Skin of body (tissue), 2 donors: ENCODE measurements around the gene CAMK2A. TPM values are rescaled to one million over a fixed set of nuclear protein-coding genes. Genes with fewer than 3 reads are reported as not detected.

Source experiments
- DNase-seq: peaks from one replicate; lab custom pipeline; 2025; lab: John Stamatoyannopoulos, UW
- total RNA-seq: library from RNA; depleted of rRNA; stranded (reverse); fragments of >200 nt; gene quantifications from one replicate; pipeline ENCODE4 v1.2.3, GENCODE V29; 2014

Gene CAMK2A
- total RNA-seq, 1 donor from 2014 or later, result 4.0 TPM

DNA sequence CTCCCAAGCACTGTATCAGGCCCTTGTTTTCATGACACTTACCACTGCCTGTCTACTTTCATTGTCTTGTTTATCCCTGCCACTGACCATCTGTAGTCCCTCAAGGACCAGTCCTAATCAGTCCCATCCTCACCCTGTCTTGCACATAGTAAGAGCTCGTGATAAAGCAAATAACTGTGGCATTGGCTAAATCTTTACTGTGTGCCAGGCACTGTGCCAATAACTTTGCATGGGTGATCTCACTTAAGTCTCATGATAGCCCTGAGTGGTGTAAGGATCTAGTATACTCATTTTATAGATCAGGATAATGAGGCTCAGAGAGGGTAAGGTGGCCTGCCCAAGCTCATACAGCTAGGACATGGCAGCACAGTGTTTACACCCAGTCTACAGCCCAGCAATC, 117.4 kb downstream of the CAMK2A start:
- DNase-seq, result no peak

Other genes with a start within 250 kb of the CAMK2A start
- gene CSF1R, start 203.2 kb downstream of the CAMK2A start, total RNA-seq, result 21.2 TPM
- 90.9 TPM for gene PDGFRB, start 133.9 kb downstream of the CAMK2A start, total RNA-seq
- 0.49 TPM for gene CDX1, start 123.0 kb downstream of the CAMK2A start, total RNA-seq
- not detected for gene SLC6A7, start 99.7 kb downstream of the CAMK2A start, total RNA-seq
- 2.6 TPM for gene ARSI, start 13.1 kb upstream of the CAMK2A start, total RNA-seq
- 11.9 TPM for gene TCOF1, start 67.9 kb upstream of the CAMK2A start, total RNA-seq
- gene CD74, start 123.1 kb upstream of the CAMK2A start, total RNA-seq, result 194 TPM
- gene RPS14, start 160.0 kb upstream of the CAMK2A start, total RNA-seq, result 2,415 TPM
- gene NDST1, start 218.4 kb upstream of the CAMK2A start, total RNA-seq, result 28.6 TPM